Aorta (tissue), 5 donors: Measurements from ENCODE around the gene TESMIN. TPM values are rescaled to one million over a fixed set of nuclear protein-coding genes. Genes with fewer than 3 reads are reported as not detected.

Experiments used
- ATAC-seq: fragments of 200-7000 bp; cut with Tn5 transposase; one replicate; pipeline ENCODE4 v1.9.1; 2022; ENCODE audit warnings: moderate library complexity; ENCODE audit not compliant: low FRiP score
- DNase-seq, 2 donors: peaks; one replicate each; pipeline ENCODE4 v3.0.0-alpha.2; 2020
- H3K27ac ChIP-seq, 2 donors: one replicate each; pipeline ENCODE4 v1.5.1; 2013; ENCODE audit warnings: low read length in 2 of 2, mild to moderate bottlenecking in 2 of 2, moderate library complexity in 2 of 2, control low read depth in 1 of 2, inconsistent platforms in 1 of 2, low read depth in 1 of 2
- H3K27me3 ChIP-seq, 2 donors: one replicate each; pipeline ENCODE4 v1.6.1; 2013; ENCODE audit warnings: control low read depth in 1 of 2, low read length in 1 of 2, mild to moderate bottlenecking in 1 of 2, moderate library complexity in 1 of 2; ENCODE audit not compliant: insufficient read depth in 2 of 2, control insufficient read depth in 1 of 2
- H3K36me3 ChIP-seq, 2 donors: one replicate each; pipeline ENCODE4 v1.6.1; 2013; ENCODE audit warnings: control low read depth in 1 of 2, low read length in 1 of 2, mild to moderate bottlenecking in 1 of 2; ENCODE audit not compliant: insufficient read depth in 2 of 2, control insufficient read depth in 1 of 2
- H3K4me1 ChIP-seq, 2 donors: one replicate each; pipeline ENCODE4 v1.6.1; 2013; ENCODE audit warnings: low read length in 2 of 2, control low read depth in 1 of 2, mild to moderate bottlenecking in 1 of 2, moderate library complexity in 1 of 2; ENCODE audit not compliant: insufficient read depth in 2 of 2, control insufficient read depth in 1 of 2
- H3K4me3 ChIP-seq, 2 donors: one replicate each; pipeline ENCODE4 v1.5.1; 2013; ENCODE audit warnings: low read length in 2 of 2, control low read depth in 1 of 2, mild to moderate bottlenecking in 1 of 2
- H3K9me3 ChIP-seq: one replicate; pipeline ENCODE4 v1.6.1; 2013; ENCODE audit warnings: mild to moderate bottlenecking, low read length; ENCODE audit not compliant: control insufficient read depth
- WGBS, 2 donors: extraction: QIAGEN DNeasy Blood & Tissue Kit; methylation state at CpG; one replicate each; pipeline ENCODE4 v1.1.7; 2013; 5-methylcytosine and 5-hydroxymethylcytosine counted together
- intact Hi-C, 2 donors: fragments of 100-400 bp; cut with DNase I; formaldehyde crosslinking; loops; one replicate each; pipeline versions ENCODE4 v1.14.2 to v1.15.0; 2022
- polyA plus RNA-seq, 2 donors: library from polyadenylated mRNA; stranded (reverse); fragments of 200-250 nt; gene quantifications; one replicate each; pipeline ENCODE4 v1.2.3, GENCODE V29; 2013
- total RNA-seq, 2 donors: library from RNA; stranded (reverse); fragmentation: NEBNext Ultra II Directional; extraction: Animal tissue kit (Norgen Biotek cat#: 25700); gene quantifications; one replicate each; pipeline ENCODE4 v1.2.1, GENCODE V29; 2021
- donor health status: healthy with polysubstance abuse.
- donor health status: Bipolar disorder and iron deficiency.
- donor health status: DM: no; HTN: no; CAD: no.
- donor health status: DM: no; HTN: no; CAD: no.
- donor health status: DM: yes; HTN: yes; CAD: no.

TESMIN gene
- total and polyA plus RNA-seq, 4 donors: 0.10 to 1.5 (median 0.42) TPM; not detected in 1

DNA sequence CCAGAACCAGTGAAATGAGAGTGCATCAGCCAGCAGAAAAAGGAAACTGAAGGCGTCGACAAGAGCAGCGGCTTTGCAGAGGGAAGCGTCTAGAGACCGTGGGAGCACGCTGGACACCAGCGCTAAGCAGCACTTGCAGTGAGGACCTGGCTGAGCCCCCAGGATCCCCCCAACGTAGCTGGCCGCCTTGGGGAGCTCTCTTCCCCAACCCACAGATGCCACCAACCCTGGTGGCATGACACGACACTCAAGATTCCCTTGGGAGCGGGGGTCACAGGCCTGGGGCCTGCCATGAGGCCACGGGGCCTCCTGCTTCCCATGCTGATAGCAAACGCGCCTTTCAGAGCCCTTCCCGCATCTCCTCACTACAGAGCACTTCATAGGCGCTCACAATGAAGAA is 13.4 kb upstream of the TESMIN start:
- H3K9me3 ChIP-seq: no peaks in the 10 kb centered on the region
- no peaks in the 10 kb centered on the region for H3K4me1 ChIP-seq
- H3K27me3 ChIP-seq: no peaks in the 10 kb centered on the region
- no peak overlapping the region for H3K4me3 ChIP-seq
- H3K36me3 ChIP-seq: peaks cover 9 to 14% of the 10 kb centered on the region in 2 donors
- no peak overlapping the region for H3K27ac ChIP-seq
- DNase-seq (peak in 1 of 2 donors; percentile 38), ATAC-seq (no peak)
- WGBS, 2 donors: 85 to 86% methylated on average over 16 of the region's 16 CpGs
- intact Hi-C loops: no loop called here

GRCh38 chr11:68763926-68764657 is 12.8 kb upstream of the TESMIN start:
- 82 to 88% methylated on average over 12 to 14 of the region's 14 CpGs for WGBS, 2 donors
- ATAC-seq: peak; percentile 11

DNA sequence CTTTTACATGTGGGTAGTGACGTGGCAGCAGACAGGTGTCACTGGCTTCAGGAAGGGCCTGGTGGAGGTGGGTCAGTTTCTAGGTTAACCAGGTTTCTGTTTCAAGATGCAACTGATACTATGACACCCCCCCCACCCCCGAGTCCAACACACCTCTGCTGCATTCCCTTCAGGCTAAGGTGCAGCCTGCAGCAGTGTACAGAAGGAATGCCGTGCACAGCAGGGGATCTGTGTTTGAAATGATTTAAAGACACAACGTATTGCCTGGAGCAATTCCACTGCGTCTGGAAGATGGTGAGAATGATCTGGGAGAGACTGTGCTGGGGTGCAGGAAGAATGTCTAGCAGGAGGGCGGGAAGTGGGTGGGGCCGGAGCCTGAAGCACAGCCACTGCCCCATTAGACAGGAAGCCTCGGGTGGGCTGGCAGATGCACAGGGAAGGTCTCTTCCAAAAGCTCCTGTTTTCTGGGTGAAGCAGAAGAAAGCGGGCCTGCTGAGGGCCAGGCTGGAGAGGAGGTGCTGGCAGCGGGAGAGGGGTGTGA is 11.9 kb upstream of the TESMIN start:
- DNase-seq (peak in 1 of 2 donors; percentile 60), ATAC-seq (no peak)
- Histone ChIP-seq H3K4me1 (no peaks in the 10 kb centered on the region), H3K36me3 (peaks cover 7 to 14% of the 10 kb centered on the region in 2 donors), H3K9me3 (no peaks in the 10 kb centered on the region), H3K27me3 (no peaks in the 10 kb centered on the region), H3K4me3 (no peak overlapping the region), H3K27ac (no peak overlapping the region)
- intact Hi-C loops: no loop called here
- 73 to 74% methylated on average over 10 of the region's 10 CpGs for WGBS, 2 donors

More at GRCh38 chr11:68763926-68764657, 12.8 kb upstream of the TESMIN start:
- Histone ChIP-seq H3K4me3 (no peak overlapping the region), H3K36me3 (peaks cover 7 to 14% of the 10 kb centered on the region in 2 donors), H3K4me1 (no peaks in the 10 kb centered on the region), H3K9me3 (no peaks in the 10 kb centered on the region), H3K27ac (no peak overlapping the region), H3K27me3 (no peaks in the 10 kb centered on the region)
- intact Hi-C loops: no loop called here
- peak in 1 of 2 donors; percentile 38 for DNase-seq

DNA sequence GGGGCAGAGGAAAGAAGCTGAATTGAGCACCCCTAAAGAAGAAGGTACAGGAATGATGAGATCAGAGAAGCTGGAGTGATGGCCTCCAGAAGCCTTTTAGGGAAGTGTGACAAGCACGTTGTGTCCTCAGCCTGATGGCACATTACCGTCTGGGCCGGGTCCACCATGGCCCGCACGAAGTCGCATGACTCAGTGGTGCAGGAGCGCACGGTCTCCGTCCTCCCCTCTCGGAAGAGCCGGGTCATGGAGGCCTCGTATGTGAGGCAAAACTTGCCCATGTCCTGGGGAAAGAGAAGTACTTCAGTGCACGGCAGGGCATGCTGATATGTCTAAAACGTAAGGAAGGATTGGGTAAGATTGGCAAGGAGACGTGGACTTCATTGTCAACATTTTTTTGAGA is 11.2 kb upstream of the TESMIN start:
- intact Hi-C loops: no loop called here
- Histone ChIP-seq H3K27ac (no peak overlapping the region), H3K36me3 (peaks cover 7 to 14% of the 10 kb centered on the region in 2 donors), H3K4me3 (no peak overlapping the region), H3K4me1 (no peaks in the 10 kb centered on the region), H3K9me3 (no peaks in the 10 kb centered on the region), H3K27me3 (no peaks in the 10 kb centered on the region)
- ATAC-seq (no peak), DNase-seq (peak in 1 of 2 donors; percentile 63)
- WGBS, 2 donors: 84 to 85% methylated on average over 15 of the region's 15 CpGs

GRCh38 chr11:68761801-68762200 is 10.5 kb upstream of the TESMIN start:
- Histone ChIP-seq H3K27me3 (no peaks in the 10 kb centered on the region), H3K4me1 (no peaks in the 10 kb centered on the region), H3K36me3 (peaks cover 9 to 14% of the 10 kb centered on the region in 2 donors), H3K27ac (no peak overlapping the region), H3K4me3 (no peak overlapping the region), H3K9me3 (no peaks in the 10 kb centered on the region)
- WGBS, 2 donors: 83 to 84% methylated on average over 12 of the region's 12 CpGs
- DNase-seq: peak in 1 of 2 donors; percentile 42
- no peak for ATAC-seq
- intact Hi-C loops: no loop called here

DNA sequence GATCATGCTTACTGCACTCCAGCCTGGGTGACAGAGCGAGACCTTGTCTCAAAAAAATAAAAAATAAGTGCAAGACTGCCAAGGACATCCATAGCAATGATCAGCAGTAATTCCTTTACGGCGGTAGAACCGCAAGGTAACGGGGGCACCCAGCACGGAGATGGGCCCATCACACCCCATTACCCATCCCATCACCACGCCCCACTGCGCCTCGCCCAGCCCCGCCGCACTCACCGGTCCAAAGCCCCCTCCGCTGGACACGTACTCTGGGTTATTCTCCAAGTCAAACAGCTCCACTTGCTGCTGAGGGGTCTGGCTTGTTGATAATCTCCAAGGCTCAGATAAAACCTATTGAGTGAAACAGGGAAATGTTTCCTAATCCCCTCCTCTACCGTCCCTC is 8.7 kb upstream of the TESMIN start:
- no peak for ATAC-seq
- H3K4me3 ChIP-seq: no peak overlapping the region
- H3K36me3 ChIP-seq: peaks cover 12 to 14% of the 10 kb centered on the region in 2 donors
- DNase-seq: peak in 1 of 2 donors; percentile 75
- no peak overlapping the region for H3K27ac ChIP-seq
- H3K9me3 ChIP-seq: no peaks in the 10 kb centered on the region
- H3K27me3 ChIP-seq: no peaks in the 10 kb centered on the region
- WGBS, 2 donors: 87 to 93% methylated on average over 15 of the region's 15 CpGs
- no peaks in the 10 kb centered on the region for H3K4me1 ChIP-seq
- intact Hi-C loops: no loop called here

GRCh38 chr11:68757711-68758110 is 6.4 kb upstream of the TESMIN start:
- peaks cover 9 to 12% of the 10 kb centered on the region in 2 donors for H3K36me3 ChIP-seq

GRCh38 chr11:68756171-68756766 is 4.9 kb upstream of the TESMIN start:
- H3K9me3 ChIP-seq: no peaks in the 10 kb centered on the region
- WGBS, 2 donors: 88% methylated on average over 12 of the region's 12 CpGs
- peaks cover 3 to 8% of the 10 kb centered on the region in 2 donors for H3K36me3 ChIP-seq
- intact Hi-C loops: no loop called here
- H3K4me1 ChIP-seq: no peaks in the 10 kb centered on the region
- no peaks in the 10 kb centered on the region for H3K27me3 ChIP-seq
- H3K4me3 ChIP-seq: no peak overlapping the region
- no peak overlapping the region for H3K27ac ChIP-seq
- ATAC-seq: no peak
- DNase-seq: peak in 1 of 2 donors; percentile 70

More at GRCh38 chr11:68757711-68758110, 6.4 kb upstream of the TESMIN start:
- DNase-seq (no peak), ATAC-seq (no peak)
- H3K27ac ChIP-seq: no peak overlapping the region
- no peaks in the 10 kb centered on the region for H3K27me3 ChIP-seq
- H3K4me1 ChIP-seq: no peaks in the 10 kb centered on the region
- WGBS, 2 donors: 73 to 75% methylated on average over 8 of the region's 8 CpGs
- no peak overlapping the region for H3K4me3 ChIP-seq
- H3K9me3 ChIP-seq: no peaks in the 10 kb centered on the region
- intact Hi-C loops: no loop called here
